Measurements from ENCODE around the gene TNS2.

The TNS2 gene

GRCh38 chr12:53073881-53074280, 24.0 kb downstream of the TNS2 start:
- no peaks in the 10 kb centered on the region for H4K20me1 ChIP-seq (ENCODE audit: low read depth, low read length)
- TF ChIP-seq CTCF (IDR thresholded peaks at IDR 0.05; ENCODE audit: insufficient read depth, low read length, poor library complexity, severe bottlenecking) = no peak
- TF ChIP-seq EZH2phosphoT487 (conservative IDR thresholded peaks at IDR 0.05; ENCODE audit: low read length) = no peak
- H3K9ac ChIP-seq (ENCODE audit: low read length) = no peak overlapping the region
- peaks cover 6% of the 10 kb centered on the region for H3K79me2 ChIP-seq (ENCODE audit: insufficient read depth, low read length)
- H3K4me2 ChIP-seq (ENCODE audit: low read depth, low read length, poor library complexity, severe bottlenecking) = no peak overlapping the region
- no peaks in the 10 kb centered on the region for H3K27me3 ChIP-seq (ENCODE audit: low read length)
- H3K9me3 ChIP-seq (ENCODE audit: insufficient read depth, low read length) = no peaks in the 10 kb centered on the region
- H3F3A ChIP-seq (ENCODE audit: insufficient read depth) = no peaks in the 10 kb centered on the region
- no peaks in the 10 kb centered on the region for H3K36me3 ChIP-seq (ENCODE audit: low read length)
- no peak overlapping the region for H3K27ac ChIP-seq (ENCODE audit: low read depth, low read length)
- H2AFZ ChIP-seq (ENCODE audit: low read depth, low read length, severe bottlenecking) = no peak overlapping the region
- no peaks in the 10 kb centered on the region for H3K9me2 ChIP-seq (replicated peaks; ENCODE audit: insufficient read depth, low read length)
- no peak overlapping the region for H3K4me3 ChIP-seq (ENCODE audit: insufficient read depth, low read length, poor library complexity, severe bottlenecking)

- H2AFZ ChIP-seq (ENCODE audit: low read depth, low read length, severe bottlenecking) = no peak overlapping the region
- H3K9me3 ChIP-seq (ENCODE audit: insufficient read depth, low read length) = no peaks in the 10 kb centered on the region
- H3K36me3 ChIP-seq (ENCODE audit: low read length) = no peaks in the 10 kb centered on the region
- H3K79me2 ChIP-seq (ENCODE audit: insufficient read depth, low read length) = peaks cover 7% of the 10 kb centered on the region
- H3K9me2 ChIP-seq (replicated peaks; ENCODE audit: insufficient read depth, low read length) = no peaks in the 10 kb centered on the region
- H3F3A ChIP-seq (ENCODE audit: insufficient read depth) = no peaks in the 10 kb centered on the region
- H3K9ac ChIP-seq (ENCODE audit: low read length) = no peak overlapping the region
- H3K27me3 ChIP-seq (ENCODE audit: low read length) = no peaks in the 10 kb centered on the region
- no peaks in the 10 kb centered on the region for H4K20me1 ChIP-seq (ENCODE audit: low read depth, low read length)
- TF ChIP-seq CTCF (IDR thresholded peaks at IDR 0.05; ENCODE audit: insufficient read depth, low read length, poor library complexity, severe bottlenecking) (no peak), EZH2phosphoT487 (conservative IDR thresholded peaks at IDR 0.05; ENCODE audit: low read length) (no peak)
- no peak overlapping the region for H3K4me2 ChIP-seq (ENCODE audit: low read depth, low read length, poor library complexity, severe bottlenecking)
- no peak overlapping the region for H3K27ac ChIP-seq (ENCODE audit: low read depth, low read length)
- no peak overlapping the region for H3K4me3 ChIP-seq (ENCODE audit: insufficient read depth, low read length, poor library complexity, severe bottlenecking)
These were observed 24.6 kb downstream of the TNS2 start for GRCh38 chr12:53074283-53074998.

- Histone ChIP-seq H3K9me2 (replicated peaks; ENCODE audit: insufficient read depth, low read length) (no peaks in the 10 kb centered on the region), H3K27ac (ENCODE audit: low read depth, low read length) (no peak overlapping the region), H3K27me3 (ENCODE audit: low read length) (no peaks in the 10 kb centered on the region), H3K9ac (ENCODE audit: low read length) (no peak overlapping the region), H4K20me1 (ENCODE audit: low read depth, low read length) (no peaks in the 10 kb centered on the region), H3F3A (ENCODE audit: insufficient read depth) (no peaks in the 10 kb centered on the region), H2AFZ (ENCODE audit: low read depth, low read length, severe bottlenecking) (no peak overlapping the region), H3K4me3 (ENCODE audit: insufficient read depth, low read length, poor library complexity, severe bottlenecking) (no peak overlapping the region), H3K4me2 (ENCODE audit: low read depth, low read length, poor library complexity, severe bottlenecking) (no peak overlapping the region), H3K9me3 (ENCODE audit: insufficient read depth, low read length) (no peaks in the 10 kb centered on the region), H3K79me2 (ENCODE audit: insufficient read depth, low read length) (peaks cover 7% of the 10 kb centered on the region), H3K36me3 (ENCODE audit: low read length) (no peaks in the 10 kb centered on the region)
- TF ChIP-seq EZH2phosphoT487 (conservative IDR thresholded peaks at IDR 0.05; ENCODE audit: low read length) (no peak), CTCF (IDR thresholded peaks at IDR 0.05; ENCODE audit: insufficient read depth, low read length, poor library complexity, severe bottlenecking) (no peak)
These were observed 25.1 kb downstream of the TNS2 start for GRCh38 chr12:53074999-53075370.

All from SU-DHL-6 (cell line).